Subcutaneous abdominal adipose tissue (tissue), 5 donors: ENCODE results near the gene ACTN3.
"Not testable (repeated sequence)": the region's sequence is repeated elsewhere in the genome, so short reads cannot be mapped to it uniquely, and the experiment has no call there.

ENCODE experiments used
- H3K27ac ChIP-seq: one replicate; pipeline ENCODE4 v1.7.0; 2013; ENCODE audit warnings: low read depth, mild to moderate bottlenecking, inconsistent platforms, low read length, moderate library complexity
- H3K27me3 ChIP-seq, 5 donors: one replicate each; pipeline ENCODE4 v1.7.0; 2013; ENCODE audit warnings: low read length in 5 of 5, inconsistent platforms in 1 of 5; ENCODE audit not compliant: control insufficient read depth in 5 of 5, insufficient read depth in 4 of 5
- H3K36me3 ChIP-seq, 5 donors: one replicate each; pipeline ENCODE4 v1.7.0; 2013; ENCODE audit warnings: low read length in 5 of 5; ENCODE audit not compliant: control insufficient read depth in 5 of 5, insufficient read depth in 5 of 5
- H3K4me1 ChIP-seq, 5 donors: one replicate each; pipeline ENCODE4 v1.7.0; 2013; ENCODE audit warnings: low read length in 5 of 5, mild to moderate bottlenecking in 3 of 5, moderate library complexity in 1 of 5; ENCODE audit not compliant: control insufficient read depth in 5 of 5, insufficient read depth in 5 of 5
- H3K4me3 ChIP-seq, 5 donors: one replicate each; pipeline ENCODE4 v1.7.0; 2013; ENCODE audit warnings: low read length in 5 of 5, low read depth in 1 of 5
- H3K9ac ChIP-seq, 5 donors: one replicate each; pipeline ENCODE4 v1.7.0; 2013; ENCODE audit warnings: low read length in 5 of 5, mild to moderate bottlenecking in 4 of 5, moderate library complexity in 3 of 5
- H3K9me3 ChIP-seq, 5 donors: one replicate each; pipeline ENCODE4 v1.7.0; 2013; ENCODE audit warnings: low read length in 5 of 5; ENCODE audit not compliant: control insufficient read depth in 5 of 5
- donor health status: healthy.
- donor health status: healthy.
- donor health status: healthy.
- donor health status: healthy.
- donor health status: healthy.

ACTN3 gene

DNA sequence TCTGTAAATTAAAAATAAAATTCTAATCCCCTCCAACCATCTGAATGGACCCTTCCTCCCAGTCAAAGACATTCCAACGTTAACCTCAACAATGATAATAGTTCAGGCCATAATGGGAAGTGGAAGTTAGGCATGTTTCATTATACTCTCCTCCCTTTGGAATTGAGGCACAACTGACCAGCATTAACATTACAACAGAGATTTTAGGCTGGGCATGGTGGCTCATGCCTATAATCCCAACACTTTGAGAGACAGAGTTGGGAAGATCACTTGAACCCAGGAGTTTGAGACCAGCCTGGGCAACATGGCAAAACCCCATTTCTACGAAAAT is 24.1 kb downstream of the ACTN3 start:
- peaks cover 0 to 5% (median 4%) of the 10 kb centered on the region in 5 donors for H3K36me3 ChIP-seq
- peaks cover 0 to 18% (median 14%) of the 10 kb centered on the region in 5 donors for H3K4me1 ChIP-seq
- no peaks in the 10 kb centered on the region for H3K9me3 ChIP-seq
- no peak overlapping the region for H3K27ac ChIP-seq
- no peaks in the 10 kb centered on the region for H3K27me3 ChIP-seq
- no peak overlapping the region for H3K4me3 ChIP-seq
- no peak overlapping the region for H3K9ac ChIP-seq

- no peak overlapping the region for H3K4me3 ChIP-seq
- H3K27me3 ChIP-seq, result no peaks in the 10 kb centered on the region
- no peaks in the 10 kb centered on the region for H3K9me3 ChIP-seq
- H3K9ac ChIP-seq, result no peak overlapping the region
- H3K4me1 ChIP-seq, result peaks cover 0 to 7% (median 4%) of the 10 kb centered on the region in 5 donors
- H3K36me3 ChIP-seq, result no peaks in the 10 kb centered on the region
- H3K27ac ChIP-seq, result no peak overlapping the region
These were observed 32.4 kb downstream of the ACTN3 start for GRCh38 chr11:66579017-66579606.

- Histone ChIP-seq H3K27me3 (no peaks in the 10 kb centered on the region), H3K36me3 (no peaks in the 10 kb centered on the region), H3K4me3 (no peak overlapping the region), H3K27ac (no peak overlapping the region), H3K9ac (no peak overlapping the region), H3K4me1 (peaks cover 0 to 7% (median 4%) of the 10 kb centered on the region in 5 donors), H3K9me3 (no peaks in the 10 kb centered on the region)
These were observed 34.1 kb downstream of the ACTN3 start for GRCh38 chr11:66580803-66581202.

- no peak overlapping the region for H3K9ac ChIP-seq
- no peaks in the 10 kb centered on the region for H3K9me3 ChIP-seq
- no peak overlapping the region for H3K4me3 ChIP-seq
- H3K27ac ChIP-seq, result no peak overlapping the region
- no peaks in the 10 kb centered on the region for H3K36me3 ChIP-seq
- no peaks in the 10 kb centered on the region for H3K27me3 ChIP-seq
- peaks cover 0 to 7% (median 4%) of the 10 kb centered on the region in 5 donors for H3K4me1 ChIP-seq
These were observed 34.6 kb downstream of the ACTN3 start for GRCh38 chr11:66581261-66581660.

DNA sequence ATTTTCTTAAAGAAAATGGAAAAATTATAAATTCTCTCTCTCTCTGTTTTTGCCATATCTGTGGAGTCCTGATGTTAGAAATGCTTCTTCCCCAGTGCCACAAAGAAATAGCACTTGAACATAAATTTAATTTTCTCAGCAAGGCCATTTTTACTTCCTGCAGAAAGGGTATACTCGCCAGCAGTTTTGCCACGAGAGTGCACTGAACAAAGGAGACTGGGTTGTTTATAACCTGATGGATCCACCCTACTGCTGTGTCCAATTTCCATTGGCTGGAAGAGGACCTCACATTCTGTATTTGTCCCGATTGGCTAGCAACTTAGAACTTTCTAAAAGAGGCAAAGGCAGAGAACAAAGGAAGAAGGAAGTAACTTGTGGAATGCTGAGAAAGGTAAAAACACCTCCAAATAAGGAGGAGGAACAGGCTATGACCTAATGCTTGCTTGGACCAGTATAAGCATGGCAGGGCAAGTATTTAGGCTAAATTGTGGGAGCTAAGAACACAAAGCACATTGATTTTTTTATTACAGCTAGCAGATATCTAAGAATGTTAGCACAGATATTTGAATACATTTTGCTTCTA is 36.0 kb downstream of the ACTN3 start:
- not testable (repeated sequence) for H3K27ac ChIP-seq, H3K27me3 ChIP-seq, H3K9ac ChIP-seq, H3K36me3 ChIP-seq, H3K4me1 ChIP-seq, H3K9me3 ChIP-seq, H3K4me3 ChIP-seq

- H3K9ac ChIP-seq, H3K36me3 ChIP-seq, H3K27ac ChIP-seq, H3K4me1 ChIP-seq, H3K9me3 ChIP-seq, H3K27me3 ChIP-seq, H3K4me3 ChIP-seq: not testable (repeated sequence)
These were observed 38.7 kb downstream of the ACTN3 start for GRCh38 chr11:66585447-66585846.

DNA sequence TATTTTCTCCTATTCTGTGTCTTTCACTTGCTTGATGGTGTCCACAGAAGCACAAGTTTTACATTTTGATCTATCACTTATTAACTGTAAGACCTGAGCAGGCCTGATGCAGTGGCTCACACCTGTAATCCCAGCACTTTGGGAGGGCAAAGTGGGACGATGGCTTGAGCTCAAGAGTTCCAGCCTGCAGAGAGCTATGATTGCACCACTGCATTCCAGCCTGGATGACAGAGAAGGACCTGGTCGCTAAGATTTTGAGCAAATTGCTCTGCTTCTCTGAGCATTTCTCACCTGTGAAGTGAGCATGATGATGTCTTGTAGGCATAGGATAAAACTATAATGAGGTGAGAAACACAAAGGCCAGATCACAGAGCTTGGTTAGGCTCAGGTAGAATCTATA is 39.4 kb downstream of the ACTN3 start:
- Histone ChIP-seq H3K27me3 (no peaks in the 10 kb centered on the region), H3K9me3 (no peaks in the 10 kb centered on the region), H3K27ac (no peak overlapping the region), H3K4me3 (no peak overlapping the region), H3K9ac (no peak overlapping the region), H3K36me3 (no peaks in the 10 kb centered on the region), H3K4me1 (no peaks in the 10 kb centered on the region)

DNA sequence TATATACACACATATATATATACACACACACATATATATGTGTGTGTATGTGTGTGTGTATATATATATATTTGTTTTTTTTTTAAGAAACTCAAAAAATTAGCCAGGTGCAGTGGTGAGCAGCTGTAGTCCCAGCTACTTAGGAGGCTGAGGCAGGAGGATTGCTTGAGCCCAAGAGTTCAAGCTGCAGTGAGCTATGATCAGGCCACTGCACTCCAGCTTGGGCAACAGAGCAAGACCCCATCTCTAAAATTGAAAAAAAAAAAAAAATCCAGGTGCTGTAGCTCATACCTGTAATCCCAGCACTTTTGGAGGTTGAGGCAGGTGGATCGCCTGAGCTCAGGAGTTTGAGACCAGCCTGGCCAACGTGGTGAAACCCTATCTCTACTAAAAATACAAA is 42.6 kb downstream of the ACTN3 start:
- H3K27me3 ChIP-seq, H3K27ac ChIP-seq, H3K4me3 ChIP-seq, H3K36me3 ChIP-seq, H3K9me3 ChIP-seq, H3K9ac ChIP-seq: not testable (repeated sequence)
- H3K4me1 ChIP-seq, result peaks cover 4 to 18% (median 17%) of the 10 kb centered on the region in 5 donors

- H3K9ac ChIP-seq, result no peak overlapping the region
- H3K36me3 ChIP-seq, result no peaks in the 10 kb centered on the region
- no peak overlapping the region for H3K27ac ChIP-seq
- H3K9me3 ChIP-seq, result no peaks in the 10 kb centered on the region
- H3K4me3 ChIP-seq, result no peak overlapping the region
- no peaks in the 10 kb centered on the region for H3K27me3 ChIP-seq
- H3K4me1 ChIP-seq, result peaks cover 4 to 26% (median 20%) of the 10 kb centered on the region in 5 donors
These were observed 43.4 kb downstream of the ACTN3 start for GRCh38 chr11:66589996-66590675.

- H3K4me3 ChIP-seq, result no peak overlapping the region
- no peak overlapping the region for H3K9ac ChIP-seq
- no peak overlapping the region for H3K27ac ChIP-seq
- no peaks in the 10 kb centered on the region for H3K36me3 ChIP-seq
- peaks cover 4 to 34% (median 25%) of the 10 kb centered on the region in 5 donors for H3K4me1 ChIP-seq
- no peaks in the 10 kb centered on the region for H3K9me3 ChIP-seq
- no peaks in the 10 kb centered on the region for H3K27me3 ChIP-seq
These were observed 44.5 kb downstream of the ACTN3 start for GRCh38 chr11:66591175-66591574.
